ENCODE results near the gene MAPK8.
"Not testable (repeated sequence)": the region's sequence is repeated elsewhere in the genome, so short reads cannot be mapped to it uniquely, and the experiment has no call there.

The MAPK8 gene

DNA sequence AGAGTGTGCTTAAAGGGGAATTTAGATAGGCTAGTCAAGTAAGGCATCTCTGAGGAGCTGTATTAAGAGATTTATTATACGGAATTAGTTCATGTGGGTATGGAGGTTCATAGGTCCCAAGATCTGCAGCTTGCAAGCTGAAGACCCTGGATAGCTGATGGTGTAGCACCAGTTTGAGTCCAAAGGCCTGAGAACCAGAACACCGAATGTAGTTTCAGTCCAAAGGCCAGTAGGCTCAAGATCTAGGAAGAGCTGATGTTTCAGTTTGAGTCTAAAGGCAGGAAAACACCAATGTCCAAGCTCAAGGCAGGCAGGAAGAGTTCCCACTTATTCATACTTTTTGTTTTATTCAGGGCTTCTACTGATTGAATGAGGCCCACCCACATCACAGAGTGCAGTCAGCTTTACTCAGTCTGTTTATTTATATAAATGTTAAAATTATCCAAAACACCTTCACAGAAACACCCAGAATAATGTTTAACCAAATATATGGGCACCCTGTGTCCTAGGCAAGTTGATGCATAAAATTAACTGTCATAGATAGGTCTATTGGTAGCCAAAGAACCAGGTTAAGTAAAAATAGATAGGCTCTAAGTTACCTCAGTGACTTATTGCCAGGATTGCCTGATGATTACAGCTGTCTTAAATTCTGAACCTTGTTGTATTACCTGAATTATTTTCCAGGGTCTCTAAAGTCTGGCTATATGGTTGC is 83.5 kb downstream of the MAPK8 start:
- DNase-seq: no peak

DNA sequence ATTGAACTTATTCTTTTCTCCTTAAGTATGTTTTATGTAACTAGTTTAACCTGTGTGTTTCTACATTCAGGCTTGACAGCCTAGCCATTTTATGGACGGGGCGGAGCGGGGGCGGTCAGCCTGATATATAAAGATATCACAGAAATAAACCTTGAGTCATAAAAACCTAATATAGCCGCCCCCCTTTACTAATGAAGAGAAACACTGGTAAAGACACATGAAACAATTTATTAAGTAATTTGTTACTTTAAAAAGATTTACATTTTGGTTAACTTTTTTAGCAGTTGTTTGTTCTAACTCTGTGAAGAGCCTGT is 84.0 kb downstream of the MAPK8 start:
- DNase-seq: no peak

DNA sequence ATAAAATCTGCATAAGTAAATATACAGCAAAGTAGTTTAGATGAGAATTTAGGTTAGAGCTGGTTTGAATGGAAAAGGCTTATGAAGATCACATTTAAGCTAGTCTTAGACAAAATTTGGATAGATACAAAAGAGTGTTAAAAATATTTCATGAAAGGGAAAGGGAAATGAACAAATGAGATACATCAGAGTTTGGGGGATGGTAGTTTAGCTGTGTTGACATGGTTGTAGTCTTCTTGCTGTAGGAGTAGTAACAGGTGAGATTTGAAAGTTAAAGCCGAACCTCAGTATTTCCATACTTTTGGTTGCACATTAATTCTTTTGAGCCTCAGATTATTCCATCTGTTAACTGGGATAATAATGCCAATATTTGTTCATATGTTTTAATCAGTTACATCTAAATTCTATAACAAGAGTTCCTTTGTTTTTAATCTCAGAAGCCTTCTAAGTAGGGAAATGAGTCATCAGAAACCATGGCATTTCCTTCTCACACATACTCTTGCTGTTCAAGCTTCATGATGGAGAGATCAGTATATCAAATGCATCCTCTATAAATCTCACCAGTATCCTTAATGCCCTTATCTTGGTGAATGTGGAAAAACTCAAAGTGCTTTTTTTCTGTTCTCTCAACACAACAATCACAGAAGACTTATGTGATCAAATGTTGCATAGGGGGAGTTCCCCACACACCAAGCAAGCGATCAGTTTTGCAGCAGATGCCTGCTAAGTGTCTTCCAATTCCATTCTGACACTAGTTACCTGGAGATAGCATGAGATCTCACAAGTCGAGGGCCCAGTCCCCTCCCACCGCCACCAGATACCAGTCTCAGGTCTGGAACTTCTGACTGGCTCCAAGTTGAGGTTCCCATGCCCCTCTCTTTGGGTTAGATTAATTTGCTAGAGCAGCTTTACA is 84.7 kb downstream of the MAPK8 start:
- DNase-seq: no peak

DNA sequence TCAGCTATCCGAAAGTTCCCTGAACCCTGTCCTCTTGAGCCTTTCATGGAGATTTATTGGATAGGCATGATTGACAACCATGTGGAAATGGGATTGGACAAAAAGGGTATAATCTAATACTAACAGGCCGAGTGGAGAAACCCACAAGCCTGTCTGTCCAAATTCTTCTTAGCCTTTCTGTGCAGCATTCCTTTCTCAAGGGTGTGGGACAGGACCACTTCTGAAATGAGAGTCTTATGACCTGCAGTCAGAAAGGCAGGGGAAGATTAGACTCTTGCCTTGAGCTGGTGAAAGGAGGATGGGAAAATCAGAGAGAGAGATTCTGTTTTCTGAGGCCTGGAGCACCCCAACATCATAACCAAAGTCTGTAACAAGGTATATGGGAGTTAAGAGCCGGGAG is 85.5 kb downstream of the MAPK8 start:
- DNase-seq: no peak

DNA sequence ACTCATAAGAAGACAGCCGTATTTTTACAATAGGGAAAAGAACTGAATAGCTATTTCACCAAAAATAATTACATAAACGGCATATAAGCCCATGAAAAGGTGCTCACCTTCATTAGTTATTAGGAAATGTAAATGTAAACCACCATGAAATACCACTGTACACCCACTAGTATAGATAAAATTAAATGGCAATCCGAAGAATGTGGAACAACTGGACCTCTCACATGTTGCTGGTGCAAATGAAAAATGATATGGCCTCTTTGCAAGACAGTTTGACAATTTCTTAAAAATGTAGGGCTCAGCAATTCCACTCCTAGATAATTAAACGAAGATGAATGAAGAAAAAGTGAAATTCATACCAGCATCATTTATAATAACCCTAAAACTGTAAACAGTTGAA is 91.8 kb downstream of the MAPK8 start:
- no peak for DNase-seq

DNA sequence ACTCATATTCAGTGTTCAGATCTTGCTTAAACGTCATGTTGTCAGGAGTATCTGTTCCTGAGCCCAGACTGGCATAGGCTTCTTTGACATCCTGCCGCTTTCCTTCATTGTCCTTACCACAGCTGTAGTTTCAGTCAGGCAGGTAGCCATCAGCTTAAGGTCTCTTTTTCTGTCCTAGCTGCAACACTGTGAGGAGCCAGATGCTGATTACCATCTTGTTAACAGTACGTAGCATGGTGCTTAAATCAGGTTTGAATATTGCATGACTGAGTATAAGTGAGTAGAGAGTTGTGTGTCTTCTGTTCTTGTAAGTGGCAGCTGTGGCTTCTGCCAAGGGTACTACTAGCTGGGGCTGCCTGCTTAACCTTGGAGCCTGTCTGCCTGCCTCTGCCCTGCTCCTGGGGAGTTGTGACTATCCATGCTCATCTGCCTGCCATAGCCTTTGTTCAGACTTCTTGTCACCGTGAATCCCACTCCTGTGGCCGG is 92.6 kb downstream of the MAPK8 start:
- DNase-seq: no peak

DNA sequence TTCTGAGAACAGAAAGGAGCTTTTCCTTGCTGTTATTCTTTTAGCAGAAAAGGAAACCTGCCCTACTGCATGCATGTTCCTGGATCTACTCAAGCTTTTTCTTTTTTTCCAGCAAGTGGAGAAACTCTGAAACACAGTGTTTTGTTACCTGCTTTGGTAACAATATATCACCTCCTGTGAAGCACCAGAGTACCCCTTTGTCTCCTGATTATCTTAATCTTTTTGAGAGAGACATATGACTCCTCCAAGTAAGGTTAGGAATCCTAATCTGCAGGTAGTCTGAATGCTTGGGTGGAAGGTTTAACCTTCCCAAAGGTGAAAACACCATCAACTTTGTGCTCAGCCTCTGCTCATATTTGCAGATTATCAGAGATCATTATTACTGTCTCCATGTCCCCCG is 93.1 kb downstream of the MAPK8 start:
- DNase-seq: no peak

DNA sequence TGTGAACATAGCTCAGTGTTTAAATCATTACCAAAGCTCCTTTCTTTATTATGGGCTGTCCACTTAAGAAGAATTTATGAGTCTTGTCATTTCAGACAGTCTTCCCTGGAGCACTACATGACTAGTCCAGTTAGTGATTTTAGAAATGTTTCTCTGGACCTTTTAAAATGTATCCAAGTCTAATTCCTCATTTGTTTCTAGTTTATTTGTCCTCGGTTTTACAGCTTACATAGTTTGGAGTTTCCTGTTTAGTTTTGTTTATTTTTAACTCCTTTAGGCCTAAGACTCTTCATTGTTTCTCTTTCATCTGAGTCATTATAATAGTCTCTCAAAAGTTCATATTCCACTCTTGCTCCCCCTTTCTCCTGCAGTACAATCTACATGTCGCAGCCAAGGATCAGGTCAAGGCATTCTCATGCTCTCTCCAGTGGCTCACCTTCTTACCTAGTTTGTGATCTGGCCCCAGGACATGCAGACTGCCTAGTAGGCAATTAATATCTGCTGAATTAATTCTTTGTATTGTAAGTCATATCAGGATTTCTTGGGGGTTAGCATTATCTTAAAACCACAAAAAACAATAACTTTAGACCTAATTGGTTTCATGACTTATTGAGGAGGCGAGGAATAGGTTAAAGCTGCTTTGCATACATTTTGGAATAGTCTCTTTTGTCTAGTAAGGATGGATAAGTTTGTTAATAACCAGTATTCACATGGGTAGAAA is 93.8 kb downstream of the MAPK8 start:
- no peak for DNase-seq

DNA sequence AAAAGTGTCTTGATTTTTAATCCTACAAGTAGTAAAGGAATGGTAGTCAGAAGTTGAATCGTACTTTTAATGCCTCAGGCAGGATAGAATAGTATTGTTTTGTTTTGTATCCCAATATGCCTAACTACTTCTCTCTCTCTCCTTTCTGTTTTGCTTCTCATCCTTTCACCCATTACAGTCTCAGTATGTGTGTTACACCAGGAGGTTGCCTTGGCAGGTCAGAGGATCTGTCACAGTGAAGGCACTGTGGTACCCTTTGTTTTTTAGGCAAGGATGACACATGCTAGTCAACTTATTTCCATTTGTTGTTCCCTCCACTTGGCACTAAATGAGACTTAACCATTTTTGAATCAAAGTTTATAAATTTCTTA is 94.4 kb downstream of the MAPK8 start:
- no peak for DNase-seq

DNA sequence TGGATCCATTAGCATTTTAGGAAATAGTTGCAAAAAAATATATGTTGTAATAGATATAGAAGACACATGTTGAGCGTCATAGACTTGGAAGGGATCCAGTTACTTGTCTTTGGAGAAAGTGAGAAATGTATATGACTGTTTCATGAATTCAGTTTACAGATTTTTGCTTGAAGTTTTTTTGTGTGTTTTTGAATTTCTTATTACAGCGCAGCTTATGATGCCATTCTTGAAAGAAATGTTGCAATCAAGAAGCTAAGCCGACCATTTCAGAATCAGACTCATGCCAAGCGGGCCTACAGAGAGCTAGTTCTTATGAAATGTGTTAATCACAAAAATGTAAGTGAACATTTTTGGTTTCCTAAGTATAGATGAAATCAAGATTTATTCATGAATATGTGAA is 98.2 kb downstream of the MAPK8 start:
- DNase-seq: no peak

DNA sequence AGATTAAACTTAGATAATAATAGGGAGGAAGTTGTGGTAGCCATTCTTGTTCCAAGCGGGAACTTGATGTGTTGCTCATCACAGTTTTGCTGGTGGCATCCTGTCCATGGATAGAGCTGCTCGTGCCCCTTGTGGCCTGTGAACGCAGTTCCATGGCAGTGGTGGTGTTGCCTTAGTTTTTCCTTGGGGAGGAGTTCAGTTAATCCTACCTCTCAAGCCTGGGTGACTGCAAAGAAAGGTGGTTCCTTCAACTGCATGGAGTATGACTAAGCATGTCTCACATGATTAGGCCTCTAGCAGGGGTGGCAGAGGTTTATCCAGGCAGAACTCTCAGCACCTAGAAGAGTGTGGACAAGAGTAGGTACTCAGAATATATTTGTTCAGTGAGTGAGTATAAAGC is 99.7 kb downstream of the MAPK8 start:
- no peak for DNase-seq

DNA sequence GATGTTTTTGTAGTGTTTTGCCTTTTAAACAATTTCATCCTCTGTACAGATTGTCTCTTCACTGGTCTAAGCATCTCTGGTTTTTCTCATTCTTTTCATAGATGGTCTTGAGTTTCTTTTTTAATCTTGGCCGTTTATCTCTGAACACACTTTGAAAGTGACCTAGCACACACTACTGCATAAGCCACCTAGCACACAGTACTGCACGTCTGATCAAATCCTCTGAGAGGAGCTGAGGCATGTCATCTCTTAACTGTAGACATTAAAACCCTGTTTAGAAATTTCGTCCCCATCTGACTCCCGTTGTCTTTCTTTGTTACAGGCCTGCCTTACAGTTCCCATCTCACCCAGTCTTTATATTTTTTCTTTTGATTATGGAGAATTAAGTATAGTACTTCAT is 100.2 kb downstream of the MAPK8 start:
- DNase-seq: no peak

DNA sequence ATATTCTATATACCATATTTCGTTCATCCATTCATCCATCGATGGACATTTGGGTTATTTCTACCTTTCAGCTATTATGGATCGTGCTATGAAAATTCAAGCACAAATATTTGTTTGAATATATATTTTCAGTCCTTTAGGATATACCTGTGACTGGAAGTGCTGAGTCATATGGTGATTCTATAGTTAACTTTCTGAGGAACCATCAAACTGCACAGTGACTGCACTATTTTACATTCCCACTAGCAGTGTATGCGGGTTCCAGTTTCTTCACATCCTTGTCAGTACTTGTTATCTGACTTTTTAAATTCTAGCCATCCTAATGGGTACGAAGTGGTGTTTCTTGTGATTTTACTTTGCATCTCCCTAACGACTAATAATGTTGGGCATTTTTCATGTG is 104.0 kb downstream of the MAPK8 start:
- no peak for DNase-seq

DNA sequence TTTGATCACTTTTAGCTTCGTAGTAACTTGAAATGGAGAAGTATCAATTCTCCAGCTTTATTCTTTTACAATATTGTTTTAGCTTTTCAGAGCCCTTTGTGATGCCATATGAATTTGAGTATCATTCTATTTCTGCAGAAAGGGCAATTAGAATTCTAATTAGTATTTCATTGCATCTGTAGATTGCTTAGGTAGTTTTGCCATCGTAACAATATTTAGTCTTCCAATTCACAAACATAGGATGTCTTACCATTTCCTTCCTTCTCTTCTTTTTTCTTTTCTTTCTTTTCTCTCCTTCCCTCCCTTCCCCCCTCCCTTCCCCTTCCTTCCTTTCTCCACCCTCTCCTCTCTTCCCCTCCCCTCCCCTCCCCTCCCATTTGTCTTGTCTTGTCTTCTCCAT is 105.0 kb downstream of the MAPK8 start:
- no peak for DNase-seq

DNA sequence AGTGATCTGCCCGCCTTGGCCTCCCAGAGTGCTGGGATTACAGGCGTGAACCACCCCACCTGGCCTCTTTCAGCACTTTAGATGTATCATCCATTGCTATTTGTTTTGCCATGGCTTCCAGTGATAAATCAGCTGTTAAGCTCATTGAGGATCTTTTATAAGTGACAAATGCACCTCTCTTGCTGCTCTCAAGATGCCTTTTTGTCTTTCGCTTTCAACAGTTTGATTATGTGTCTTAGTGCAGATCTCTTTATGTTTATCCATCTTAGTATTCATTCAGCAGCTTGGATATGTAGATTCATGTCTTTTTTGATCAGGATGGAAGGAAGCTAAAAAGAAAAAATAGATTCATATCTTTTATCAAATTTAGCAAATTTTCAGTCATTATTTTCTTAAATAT is 105.6 kb downstream of the MAPK8 start:
- no peak for DNase-seq

DNA sequence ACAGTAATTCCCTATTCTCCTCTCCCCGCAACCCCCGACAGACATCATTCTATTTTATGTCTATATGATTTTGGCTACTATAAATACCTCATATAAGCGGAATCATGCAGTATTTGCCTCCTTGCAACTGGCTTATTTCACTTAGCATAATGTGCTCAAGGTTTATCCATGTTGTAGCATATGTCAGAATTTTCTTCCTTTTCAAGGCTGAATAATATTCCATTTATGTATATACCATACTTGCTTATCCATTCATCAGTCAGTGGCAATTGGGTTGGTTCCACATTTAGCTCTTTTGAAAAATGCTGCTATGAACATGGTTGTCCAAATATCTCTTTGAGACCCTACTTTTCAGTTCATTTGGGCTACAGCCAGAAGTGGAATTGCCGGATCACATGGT is 106.5 kb downstream of the MAPK8 start:
- no peak for DNase-seq

DNA sequence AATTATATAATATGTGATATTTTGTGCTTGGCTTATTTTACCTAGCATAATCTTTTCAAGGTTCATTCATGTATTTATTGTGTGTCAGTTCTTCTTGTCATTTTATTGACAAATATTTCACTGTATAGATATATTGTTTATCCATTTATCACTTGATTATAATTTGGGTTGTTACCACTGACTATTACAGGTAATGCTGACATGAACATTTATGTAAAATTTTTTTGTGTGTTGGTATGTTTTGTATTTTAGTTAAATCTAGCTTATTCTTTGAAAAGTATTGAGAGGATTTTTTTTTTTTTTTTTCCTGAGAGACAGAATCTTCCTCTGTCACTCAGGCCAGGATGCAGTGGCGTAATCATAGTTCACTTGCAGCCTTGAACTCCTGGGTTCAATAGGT is 107.7 kb downstream of the MAPK8 start:
- DNase-seq: no peak

DNA sequence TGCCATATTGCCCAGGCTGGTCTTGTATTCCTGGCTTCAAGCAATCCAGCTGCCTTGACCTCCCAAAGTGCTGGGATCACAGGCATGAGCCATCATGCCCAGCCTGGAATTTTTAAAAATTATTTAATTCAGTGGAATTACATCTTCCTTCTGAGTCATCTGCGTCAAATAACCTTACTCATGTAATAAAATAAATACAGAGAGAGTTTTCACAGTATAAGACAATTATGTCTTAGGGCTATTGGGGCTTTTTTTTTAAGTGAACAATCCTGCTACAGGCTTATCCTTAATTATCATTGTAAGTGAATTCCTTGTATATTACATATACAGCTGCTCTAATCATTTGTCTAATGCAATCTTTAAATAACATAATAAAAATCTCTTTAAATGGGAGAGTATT is 108.3 kb downstream of the MAPK8 start:
- no peak for DNase-seq

DNA sequence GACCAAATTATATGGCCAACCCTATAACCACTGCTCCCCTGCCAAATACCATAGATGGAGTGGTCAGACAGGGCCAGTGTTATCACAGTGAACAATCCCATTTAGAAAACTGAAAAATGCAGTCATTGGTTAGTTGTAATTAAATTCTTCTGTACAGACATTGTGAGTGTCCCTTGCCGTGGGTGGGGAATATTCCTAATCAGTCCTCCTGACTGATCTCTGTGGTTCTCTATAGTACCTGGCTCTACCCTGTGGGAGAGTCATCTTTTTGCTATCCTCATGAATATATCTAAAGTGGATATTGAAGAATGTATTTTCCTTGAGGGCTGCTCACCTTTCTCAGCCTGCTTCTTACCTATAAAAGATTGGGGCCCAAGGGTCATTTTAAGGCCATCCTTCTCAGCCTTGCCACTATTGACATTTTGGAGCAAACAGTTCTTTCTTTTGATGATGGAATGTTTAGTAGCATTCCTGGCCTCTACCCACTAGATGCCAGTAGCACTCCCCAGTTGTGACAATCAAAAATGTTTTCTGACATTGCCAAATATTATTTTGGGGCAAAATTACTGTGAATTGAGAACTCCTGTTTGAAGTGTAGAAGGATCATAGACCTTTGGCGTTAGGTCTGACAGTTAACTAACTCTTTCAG is 110.2 kb downstream of the MAPK8 start:
- DNase-seq: no peak

DNA sequence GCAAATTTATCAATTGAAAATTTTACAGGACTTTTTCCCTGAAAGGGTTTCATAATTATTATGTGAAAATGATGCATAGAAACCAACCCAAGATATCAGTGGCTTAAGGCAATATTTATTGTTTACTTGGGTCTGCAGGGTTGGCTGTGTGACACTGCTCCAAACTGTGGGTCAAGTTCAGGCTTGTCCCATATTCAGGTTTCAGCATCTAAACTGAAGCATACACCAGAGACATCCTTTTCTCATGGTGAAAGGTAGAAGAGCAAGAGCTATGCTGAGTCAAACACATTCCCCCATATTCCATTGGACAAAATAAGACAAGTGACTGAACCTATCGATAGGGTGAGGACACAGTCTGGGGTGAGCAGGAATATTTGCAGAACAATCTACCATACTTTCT is 110.9 kb downstream of the MAPK8 start:
- no peak for DNase-seq

DNA sequence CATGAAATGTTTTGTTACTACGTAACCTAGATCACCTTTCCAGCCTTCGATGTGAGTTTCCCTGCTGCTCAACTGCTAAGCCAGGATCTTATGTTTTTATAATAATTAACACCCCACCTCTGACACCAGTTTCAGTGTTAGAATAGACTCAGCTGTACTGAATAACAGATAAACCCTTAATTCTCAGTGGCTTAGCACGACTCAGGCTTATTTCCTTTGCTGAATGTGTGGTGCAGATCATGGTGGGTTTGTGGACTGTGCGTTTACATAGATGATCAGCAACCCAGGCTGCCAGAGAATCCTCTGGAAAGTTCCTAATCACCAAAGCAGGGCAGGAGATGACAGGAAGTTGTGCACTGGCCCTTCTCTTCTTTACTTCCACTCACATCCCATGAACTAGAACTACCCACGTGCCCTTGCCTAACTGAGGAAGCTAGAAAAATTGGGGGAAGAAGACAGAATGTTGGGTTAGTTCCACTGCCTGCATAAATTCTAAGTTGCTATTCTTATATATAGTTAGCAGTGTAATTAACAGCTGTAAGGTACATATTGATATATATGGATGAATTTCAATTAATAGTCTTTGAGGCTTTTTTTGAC is 111.8 kb downstream of the MAPK8 start:
- DNase-seq: no peak

DNA sequence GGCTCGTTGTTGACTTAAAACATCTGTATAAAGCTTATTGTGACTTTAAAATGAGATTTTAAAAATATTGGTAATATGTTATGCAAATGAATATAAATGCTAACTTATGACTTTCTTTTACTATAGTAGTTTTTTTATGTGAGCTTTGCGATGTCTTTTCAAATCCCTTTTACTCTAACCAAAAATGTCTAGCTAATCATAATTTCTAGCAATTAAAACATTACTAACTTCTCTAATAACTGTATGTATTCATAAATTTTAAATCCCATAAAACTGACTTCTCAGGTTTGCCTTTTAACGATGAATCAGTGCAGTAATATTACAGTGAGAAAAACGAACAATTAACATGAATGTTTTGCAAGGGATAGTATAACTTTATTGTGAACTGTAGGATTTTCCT is 113.2 kb downstream of the MAPK8 start:
- DNase-seq: no peak

DNA sequence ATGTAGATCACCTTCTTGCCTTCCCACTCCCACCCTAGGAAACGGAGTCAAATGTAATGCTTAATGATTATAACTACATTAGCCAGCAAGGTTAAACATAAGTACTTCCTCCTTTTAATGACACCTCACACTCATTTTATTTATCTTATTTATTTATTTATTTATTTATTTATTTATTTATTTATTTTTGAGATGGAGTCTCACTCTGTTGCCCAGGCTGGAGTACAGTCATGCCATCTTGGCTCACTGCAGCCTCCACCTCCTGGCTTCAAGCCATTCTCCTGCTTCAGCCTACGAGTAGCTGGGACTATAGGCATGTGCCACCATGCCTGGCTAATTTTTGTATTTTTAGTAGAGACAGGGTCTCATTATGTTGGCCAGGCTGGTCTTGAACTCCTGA is 115.4 kb downstream of the MAPK8 start:
- not testable (repeated sequence) for DNase-seq
